Loucy (cell line): ENCODE measurements around the gene ASTN2.

Experiments used
- EZH2phosphoT487 ChIP-seq: fragments of 200-600 bp; IDR thresholded peaks from 2 replicates; pipeline ENCODE4 v1.6.1; 2018; ENCODE audit warnings: antibody characterized with exemption, mild to moderate bottlenecking, moderate library complexity, borderline replicate concordance
- TF ChIP-seq, protein P1 (sequence below): fragments of 200-600 bp; sonication (generic); conservative IDR thresholded peaks from 2 replicates; pipeline ENCODE4 v1.5.1; 2014; ENCODE audit warnings: mild to moderate bottlenecking, antibody characterized with exemption, low read length

DNA sequence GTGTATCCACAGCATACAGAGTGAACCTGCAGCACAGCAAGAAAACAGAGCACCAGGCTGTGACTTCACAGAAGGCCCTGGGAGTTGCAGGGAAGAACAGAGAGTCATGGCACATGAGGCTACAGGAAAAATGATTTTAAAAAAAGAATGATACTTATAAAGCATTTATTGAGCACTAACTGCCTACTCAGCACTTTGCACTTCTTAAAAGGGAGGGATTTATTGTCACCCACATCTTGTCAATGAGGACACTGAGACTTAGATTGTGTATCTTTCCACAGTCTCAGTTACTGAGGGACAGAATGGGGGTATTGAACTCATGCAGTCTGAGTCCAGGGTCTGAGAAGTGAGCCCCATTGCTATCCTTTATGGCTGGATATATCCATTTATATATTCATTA, 972.3 kb downstream of the ASTN2 start:
- no peak for TF ChIP-seq EZH2phosphoT487
- TF ChIP-seq, protein P1, sequence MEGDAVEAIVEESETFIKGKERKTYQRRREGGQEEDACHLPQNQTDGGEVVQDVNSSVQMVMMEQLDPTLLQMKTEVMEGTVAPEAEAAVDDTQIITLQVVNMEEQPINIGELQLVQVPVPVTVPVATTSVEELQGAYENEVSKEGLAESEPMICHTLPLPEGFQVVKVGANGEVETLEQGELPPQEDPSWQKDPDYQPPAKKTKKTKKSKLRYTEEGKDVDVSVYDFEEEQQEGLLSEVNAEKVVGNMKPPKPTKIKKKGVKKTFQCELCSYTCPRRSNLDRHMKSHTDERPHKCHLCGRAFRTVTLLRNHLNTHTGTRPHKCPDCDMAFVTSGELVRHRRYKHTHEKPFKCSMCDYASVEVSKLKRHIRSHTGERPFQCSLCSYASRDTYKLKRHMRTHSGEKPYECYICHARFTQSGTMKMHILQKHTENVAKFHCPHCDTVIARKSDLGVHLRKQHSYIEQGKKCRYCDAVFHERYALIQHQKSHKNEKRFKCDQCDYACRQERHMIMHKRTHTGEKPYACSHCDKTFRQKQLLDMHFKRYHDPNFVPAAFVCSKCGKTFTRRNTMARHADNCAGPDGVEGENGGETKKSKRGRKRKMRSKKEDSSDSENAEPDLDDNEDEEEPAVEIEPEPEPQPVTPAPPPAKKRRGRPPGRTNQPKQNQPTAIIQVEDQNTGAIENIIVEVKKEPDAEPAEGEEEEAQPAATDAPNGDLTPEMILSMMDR, result no peak
